HS-27A (cell line): ENCODE results near the gene RNF40.
A peak's percentile ranks its signal among the peaks of the same experiment; 100 is the strongest.

Experiments used
- DNase-seq: peaks from one replicate; pipeline ENCODE4 v3.0.0-alpha.2; 2012; ENCODE audit warnings: low read depth, missing footprints

RNF40 gene

GRCh38 chr16:30740364-30741251 lies 21.5 kb upstream of the RNF40 start:
- DNase-seq = peak; percentile 62

- DNase-seq = peak; percentile 66
Measured at GRCh38 chr16:30741461-30741914, 20.6 kb upstream of the RNF40 start.

GRCh38 chr16:30743716-30744115 lies 18.4 kb upstream of the RNF40 start:
- no peak for DNase-seq

- DNase-seq = no peak
Measured at GRCh38 chr16:30744183-30744582, 17.9 kb upstream of the RNF40 start.

- no peak for DNase-seq
Measured at GRCh38 chr16:30745082-30745481, 17.0 kb upstream of the RNF40 start.

- DNase-seq = no peak
Measured at GRCh38 chr16:30746638-30747175, 15.4 kb upstream of the RNF40 start.

GRCh38 chr16:30747331-30747730 lies 14.8 kb upstream of the RNF40 start:
- no peak for DNase-seq

GRCh38 chr16:30747799-30748633 lies 14.1 kb upstream of the RNF40 start, which contains the start of gene PHKG2:
Gene PHKG2 (plus strand): TSS chr16:30748425. CDS start chr16:30748821, 396 bp downstream.
- peak; percentile 95 for DNase-seq

GRCh38 chr16:30748634-30749445 lies 13.3 kb upstream of the RNF40 start:
- DNase-seq = no peak

- DNase-seq = no peak
Measured at GRCh38 chr16:30750201-30750600, 11.9 kb upstream of the RNF40 start.

GRCh38 chr16:30750876-30751465 lies 11.2 kb upstream of the RNF40 start:
- no peak for DNase-seq

GRCh38 chr16:30753596-30753995 lies 8.5 kb upstream of the RNF40 start:
- no peak for DNase-seq

GRCh38 chr16:30755955-30756780 lies 6.0 kb upstream of the RNF40 start:
- DNase-seq = no peak

GRCh38 chr16:30756781-30757100 lies 5.4 kb upstream of the RNF40 start:
- no peak for DNase-seq

- no peak for DNase-seq
Measured at GRCh38 chr16:30757316-30757715, 4.8 kb upstream of the RNF40 start.

- DNase-seq = no peak
Measured at GRCh38 chr16:30758988-30759491, 3.1 kb upstream of the RNF40 start.

- no peak for DNase-seq
Measured at GRCh38 chr16:30760001-30760559, 2.0 kb upstream of the RNF40 start.

- no peak for DNase-seq
Measured at GRCh38 chr16:30760577-30761426, 1.3 kb upstream of the RNF40 start.

- DNase-seq = no peak
Measured at GRCh38 chr16:30761427-30761927, 645 bp upstream of the RNF40 start.
